Fibroblast of mammary gland (primary cell): ENCODE measurements around the gene C1QTNF1.

Experiments used
- DNase-seq: peaks from one replicate; pipeline ENCODE4 v3.0.0-alpha.2; 2010; ENCODE audit warnings: low read depth
- H3K4me3 ChIP-seq: 2 replicates; pipeline ENCODE4 v1.5.1; 2011; ENCODE audit warnings: low read depth, mild to moderate bottlenecking, low read length, moderate library complexity; ENCODE audit not compliant: control insufficient read depth
- TF ChIP-seq, protein P1 (sequence below): conservative IDR thresholded peaks from 2 replicates; pipeline ENCODE4 v1.5.1; 2011; ENCODE audit warnings: low read depth, low read length, inconsistent platforms; ENCODE audit not compliant: control insufficient read depth, insufficient read depth

Gene C1QTNF1

GRCh38 chr17:79038545-79039135 is 14.7 kb downstream of the C1QTNF1 start:
- H3K4me3 ChIP-seq: no peak overlapping the region
- TF ChIP-seq, protein P1, sequence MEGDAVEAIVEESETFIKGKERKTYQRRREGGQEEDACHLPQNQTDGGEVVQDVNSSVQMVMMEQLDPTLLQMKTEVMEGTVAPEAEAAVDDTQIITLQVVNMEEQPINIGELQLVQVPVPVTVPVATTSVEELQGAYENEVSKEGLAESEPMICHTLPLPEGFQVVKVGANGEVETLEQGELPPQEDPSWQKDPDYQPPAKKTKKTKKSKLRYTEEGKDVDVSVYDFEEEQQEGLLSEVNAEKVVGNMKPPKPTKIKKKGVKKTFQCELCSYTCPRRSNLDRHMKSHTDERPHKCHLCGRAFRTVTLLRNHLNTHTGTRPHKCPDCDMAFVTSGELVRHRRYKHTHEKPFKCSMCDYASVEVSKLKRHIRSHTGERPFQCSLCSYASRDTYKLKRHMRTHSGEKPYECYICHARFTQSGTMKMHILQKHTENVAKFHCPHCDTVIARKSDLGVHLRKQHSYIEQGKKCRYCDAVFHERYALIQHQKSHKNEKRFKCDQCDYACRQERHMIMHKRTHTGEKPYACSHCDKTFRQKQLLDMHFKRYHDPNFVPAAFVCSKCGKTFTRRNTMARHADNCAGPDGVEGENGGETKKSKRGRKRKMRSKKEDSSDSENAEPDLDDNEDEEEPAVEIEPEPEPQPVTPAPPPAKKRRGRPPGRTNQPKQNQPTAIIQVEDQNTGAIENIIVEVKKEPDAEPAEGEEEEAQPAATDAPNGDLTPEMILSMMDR: no peak
- peak; percentile 99 for DNase-seq

DNA sequence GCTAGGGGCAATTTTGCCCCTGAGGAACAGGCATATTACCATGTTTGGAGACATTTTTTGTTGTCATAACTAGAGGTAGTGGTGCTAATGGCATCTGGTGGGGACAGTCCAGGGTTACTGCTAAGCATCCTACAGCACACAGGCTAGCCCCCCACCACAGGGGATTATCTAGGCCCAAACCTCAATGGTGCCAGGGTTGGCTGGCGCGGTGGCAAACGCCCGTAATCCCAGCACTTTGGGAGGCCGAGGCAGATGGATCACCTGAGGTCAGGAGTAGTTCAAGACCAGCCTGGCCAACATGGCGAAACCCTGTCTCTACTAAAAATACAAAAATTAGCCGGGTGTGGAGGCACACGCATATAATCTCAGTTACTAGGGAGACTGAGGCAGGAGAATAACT is 15.2 kb downstream of the C1QTNF1 start:
- TF ChIP-seq, protein P1: no peak
- DNase-seq: no peak
- H3K4me3 ChIP-seq: no peak overlapping the region

DNA sequence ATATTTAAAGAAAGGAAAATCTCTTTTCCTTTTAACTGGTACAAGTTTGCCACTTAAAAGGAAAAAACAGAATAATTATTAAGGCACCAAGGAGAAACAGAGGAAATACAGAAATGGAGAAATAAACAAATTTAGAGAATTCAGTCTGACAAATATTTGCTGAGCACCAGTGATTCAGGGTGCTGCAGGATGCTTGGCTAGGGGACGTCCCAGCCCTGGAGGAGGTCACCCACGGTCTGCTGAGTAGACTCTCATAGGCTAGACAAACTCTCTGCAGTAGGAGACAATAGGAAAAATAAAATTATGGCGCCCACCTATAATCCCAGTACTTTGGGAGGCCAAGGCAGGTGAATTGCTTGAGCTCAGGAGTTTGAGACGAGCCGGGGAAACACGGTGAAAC is 15.9 kb downstream of the C1QTNF1 start:
- no peak for DNase-seq
- H3K4me3 ChIP-seq: no peak overlapping the region
- TF ChIP-seq, protein P1: no peak

DNA sequence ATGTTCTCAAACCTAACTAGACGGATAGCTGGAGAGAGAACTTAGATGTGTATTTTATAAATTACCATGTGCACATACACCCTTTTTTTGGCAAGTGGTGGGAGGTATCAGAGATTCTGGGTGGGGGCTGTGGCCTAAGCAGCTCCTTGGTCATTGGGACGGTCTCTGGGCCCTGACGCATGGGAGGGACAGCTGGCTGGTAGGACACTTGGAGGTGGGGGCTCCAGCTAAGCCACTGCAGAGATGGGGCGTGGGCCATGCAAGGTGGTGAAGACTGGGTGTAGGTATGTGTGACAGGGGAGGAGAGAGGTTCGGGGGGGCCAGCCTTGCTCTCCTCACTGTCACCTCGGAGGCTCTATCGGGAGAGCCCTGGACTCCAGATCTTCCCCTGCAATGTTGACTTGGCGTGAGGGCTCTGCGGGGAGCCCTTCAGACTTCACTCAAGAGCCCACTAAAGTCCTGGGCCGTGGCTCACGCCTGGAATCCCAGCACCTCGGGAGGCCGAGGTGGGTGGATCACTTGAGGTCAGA is 17.1 kb downstream of the C1QTNF1 start:
- TF ChIP-seq, protein P1: no peak
- DNase-seq: no peak
- no peak overlapping the region for H3K4me3 ChIP-seq

- TF ChIP-seq, protein P1: no peak
- DNase-seq: peak; percentile 72
- no peak overlapping the region for H3K4me3 ChIP-seq
These were observed 17.9 kb downstream of the C1QTNF1 start for GRCh38 chr17:79041723-79042420.

DNA sequence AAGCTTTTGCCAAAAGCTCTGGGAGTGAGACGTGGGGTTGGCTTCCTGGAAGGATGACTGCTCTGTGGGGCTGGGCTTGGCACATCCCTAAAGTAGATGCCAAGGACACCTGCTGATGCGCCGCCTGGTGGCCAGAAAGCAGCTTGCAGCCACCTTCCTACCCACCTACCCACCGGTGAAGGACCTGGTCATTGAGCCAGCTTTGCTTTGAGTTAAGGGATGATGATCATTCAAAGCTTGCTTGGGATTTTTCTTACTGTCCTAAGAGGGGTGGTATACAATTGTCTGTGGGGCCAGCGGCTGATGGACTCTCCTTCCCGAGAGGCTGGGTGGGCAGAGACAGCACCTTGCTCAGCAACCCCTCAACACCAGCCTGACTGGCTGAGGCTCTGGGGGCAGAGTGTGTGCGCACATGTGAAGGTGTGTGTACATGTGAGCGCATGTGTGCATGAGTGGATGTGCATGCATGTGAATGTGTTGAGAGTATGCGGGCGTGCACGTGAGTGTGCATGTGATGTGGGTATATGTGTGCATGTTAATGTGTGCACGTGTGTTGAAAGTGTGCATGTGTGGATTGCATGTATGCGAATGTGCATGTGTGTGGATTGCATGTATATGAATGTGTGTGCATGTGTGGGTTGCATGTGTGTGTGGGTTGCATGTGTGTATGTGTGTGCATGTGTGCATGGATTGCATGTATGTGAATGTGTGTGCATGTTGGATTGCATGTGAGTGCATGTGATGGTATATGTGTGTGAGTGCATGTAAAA is 18.6 kb downstream of the C1QTNF1 start:
- TF ChIP-seq, protein P1: peak; percentile 86
- peak; percentile 73 for DNase-seq
- H3K4me3 ChIP-seq: no peak overlapping the region
